Neural crest cell (in vitro differentiated cells): ENCODE data around the gene RPRD2. TPM values are rescaled to one million over a fixed set of nuclear protein-coding genes. Genes with fewer than 3 reads are reported as not detected.

ENCODE experiments used
- DNase-seq: peaks from one replicate; pipeline ENCODE4 v3.0.0; 2021; ENCODE audit warnings: low read depth, mixed read lengths, low spot score
- H3K27ac Mint-ChIP-seq: one replicate; pipeline ENCODE4 v1.8.0; 2021; ENCODE audit warnings: mild to moderate bottlenecking, mixed read lengths; ENCODE audit not compliant: unreplicated experiment
- H3K27me3 Mint-ChIP-seq: 2 replicates; pipeline ENCODE4 v1.8.0; 2021; ENCODE audit warnings: low read depth, mild to moderate bottlenecking, mixed read lengths
- H3K36me3 Mint-ChIP-seq: 2 replicates; pipeline ENCODE4 v1.8.0; 2021; ENCODE audit warnings: low read depth, mild to moderate bottlenecking, mixed read lengths
- H3K4me1 Mint-ChIP-seq: 2 replicates; pipeline ENCODE4 v1.8.0; 2021; ENCODE audit warnings: mixed read lengths
- H3K4me3 Mint-ChIP-seq: one replicate; pipeline ENCODE4 v1.8.0; 2021; ENCODE audit warnings: mild to moderate bottlenecking, mixed read lengths
- H3K9me3 Mint-ChIP-seq: 2 replicates; pipeline ENCODE4 v1.8.0; 2021; ENCODE audit warnings: mixed read lengths
- total RNA-seq: library from RNA; stranded (reverse); gene quantifications from 2 replicates; pipeline ENCODE4 v1.2.1, GENCODE V29; 2021
- TF ChIP-seq, protein P1 (sequence below): fragments of 200-600 bp; sonication (generic); conservative IDR thresholded peaks from 2 replicates; pipeline ENCODE4 v1.5.0; 2021; ENCODE audit warnings: antibody characterized with exemption, mild to moderate bottlenecking

RPRD2 gene
- total RNA-seq, 1 donor from 2014 or later, result 40.8 TPM

DNA sequence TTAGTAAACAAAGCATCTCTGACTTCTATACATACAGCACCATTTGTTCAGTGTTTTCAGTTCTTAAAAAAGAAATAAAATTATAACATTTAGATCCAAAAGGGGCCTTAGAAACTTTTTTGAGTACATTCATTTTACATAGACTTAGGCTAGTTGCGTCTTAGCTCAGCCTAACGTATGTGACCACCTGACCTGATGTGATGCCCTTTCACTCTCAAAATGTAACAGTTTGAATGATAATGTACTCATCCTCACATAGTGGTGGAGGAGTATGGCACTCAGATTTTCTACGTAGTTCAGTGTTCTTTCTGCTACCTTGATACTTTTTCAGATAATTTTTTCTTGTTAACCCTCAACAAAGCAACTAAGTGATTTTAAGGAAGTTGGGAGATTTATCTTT, 43.4 kb downstream of the RPRD2 start:
- H3K4me3 Mint-ChIP-seq, result no peak overlapping the region
- TF ChIP-seq, protein P1, sequence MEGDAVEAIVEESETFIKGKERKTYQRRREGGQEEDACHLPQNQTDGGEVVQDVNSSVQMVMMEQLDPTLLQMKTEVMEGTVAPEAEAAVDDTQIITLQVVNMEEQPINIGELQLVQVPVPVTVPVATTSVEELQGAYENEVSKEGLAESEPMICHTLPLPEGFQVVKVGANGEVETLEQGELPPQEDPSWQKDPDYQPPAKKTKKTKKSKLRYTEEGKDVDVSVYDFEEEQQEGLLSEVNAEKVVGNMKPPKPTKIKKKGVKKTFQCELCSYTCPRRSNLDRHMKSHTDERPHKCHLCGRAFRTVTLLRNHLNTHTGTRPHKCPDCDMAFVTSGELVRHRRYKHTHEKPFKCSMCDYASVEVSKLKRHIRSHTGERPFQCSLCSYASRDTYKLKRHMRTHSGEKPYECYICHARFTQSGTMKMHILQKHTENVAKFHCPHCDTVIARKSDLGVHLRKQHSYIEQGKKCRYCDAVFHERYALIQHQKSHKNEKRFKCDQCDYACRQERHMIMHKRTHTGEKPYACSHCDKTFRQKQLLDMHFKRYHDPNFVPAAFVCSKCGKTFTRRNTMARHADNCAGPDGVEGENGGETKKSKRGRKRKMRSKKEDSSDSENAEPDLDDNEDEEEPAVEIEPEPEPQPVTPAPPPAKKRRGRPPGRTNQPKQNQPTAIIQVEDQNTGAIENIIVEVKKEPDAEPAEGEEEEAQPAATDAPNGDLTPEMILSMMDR, result no peak
- H3K27me3 Mint-ChIP-seq, result no peaks in the 10 kb centered on the region
- DNase-seq, result no peak
- H3K9me3 Mint-ChIP-seq, result no peaks in the 10 kb centered on the region
- peaks cover 27% of the 10 kb centered on the region for H3K4me1 Mint-ChIP-seq
- H3K27ac Mint-ChIP-seq, result no peak overlapping the region
- peaks cover 2% of the 10 kb centered on the region for H3K36me3 Mint-ChIP-seq

DNA sequence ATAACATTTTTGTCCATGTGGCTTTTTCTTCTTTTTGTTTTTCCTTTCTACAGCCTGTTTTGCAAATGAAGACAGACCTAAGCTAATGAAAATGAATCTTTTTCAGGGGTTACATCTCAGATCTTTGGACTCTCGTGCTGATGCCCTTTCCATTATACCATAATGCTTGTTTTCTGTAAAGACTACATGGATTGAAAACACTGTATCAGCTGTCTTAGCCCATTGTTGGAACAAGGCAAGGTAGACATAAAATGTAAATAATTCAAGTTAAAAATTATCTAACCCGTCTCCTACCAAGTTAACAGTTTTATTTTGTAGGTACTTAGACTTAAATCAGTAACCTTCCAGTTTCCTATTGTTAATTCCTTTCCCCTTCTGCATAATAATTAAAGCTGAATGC, 44.9 kb downstream of the RPRD2 start:
- TF ChIP-seq, protein P1, result no peak
- H3K27ac Mint-ChIP-seq, result no peak overlapping the region
- no peak overlapping the region for H3K4me3 Mint-ChIP-seq
- H3K9me3 Mint-ChIP-seq, result no peaks in the 10 kb centered on the region
- no peak for DNase-seq
- no peaks in the 10 kb centered on the region for H3K36me3 Mint-ChIP-seq
- H3K4me1 Mint-ChIP-seq, result peaks cover 22% of the 10 kb centered on the region
- no peaks in the 10 kb centered on the region for H3K27me3 Mint-ChIP-seq

DNA sequence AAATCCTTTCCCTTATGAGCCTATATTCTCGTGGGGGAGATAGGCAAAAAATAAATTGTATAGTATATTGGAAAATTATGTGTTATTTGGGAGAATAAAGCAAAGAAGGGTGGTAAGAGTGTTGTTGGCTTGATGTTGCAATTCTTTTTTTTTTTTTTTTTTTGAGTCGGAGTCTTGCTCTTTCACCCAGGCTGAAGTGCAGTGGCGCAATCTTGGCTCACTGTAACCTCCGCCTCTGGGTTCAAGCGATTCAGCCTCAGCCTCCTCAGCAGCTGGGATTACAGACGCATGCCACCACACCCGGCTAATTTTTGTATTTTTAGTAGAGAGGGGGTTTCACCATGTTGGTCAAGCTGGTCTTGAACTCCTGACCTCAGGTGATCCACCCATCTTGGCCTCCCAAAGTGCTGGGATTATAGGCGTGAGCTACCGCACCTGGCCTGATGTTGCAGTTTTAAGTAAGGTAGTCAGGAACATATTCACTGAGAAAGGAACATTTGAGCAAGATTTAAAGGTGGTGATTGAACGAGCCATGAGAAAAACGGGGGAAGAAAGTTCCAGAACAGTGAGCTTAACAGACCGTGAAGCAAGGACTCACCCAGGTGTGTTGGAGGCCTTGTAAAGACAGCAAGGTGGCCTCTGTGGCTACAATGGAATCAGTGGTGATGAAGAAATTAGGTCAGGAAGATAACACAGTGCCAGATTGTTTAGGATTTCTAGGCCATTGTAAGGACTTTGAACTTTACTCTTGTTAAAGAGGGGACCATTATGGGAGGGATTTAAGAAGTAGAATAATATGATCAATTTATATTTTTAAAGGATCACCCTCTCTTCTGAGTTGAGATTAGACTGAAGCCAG, 45.8 kb downstream of the RPRD2 start:
- no peak for DNase-seq
- H3K27ac Mint-ChIP-seq, result no peak overlapping the region
- no peaks in the 10 kb centered on the region for H3K36me3 Mint-ChIP-seq
- H3K4me3 Mint-ChIP-seq, result no peak overlapping the region
- peaks cover 22% of the 10 kb centered on the region for H3K4me1 Mint-ChIP-seq
- H3K27me3 Mint-ChIP-seq, result no peaks in the 10 kb centered on the region
- TF ChIP-seq, protein P1, result no peak
- no peaks in the 10 kb centered on the region for H3K9me3 Mint-ChIP-seq

DNA sequence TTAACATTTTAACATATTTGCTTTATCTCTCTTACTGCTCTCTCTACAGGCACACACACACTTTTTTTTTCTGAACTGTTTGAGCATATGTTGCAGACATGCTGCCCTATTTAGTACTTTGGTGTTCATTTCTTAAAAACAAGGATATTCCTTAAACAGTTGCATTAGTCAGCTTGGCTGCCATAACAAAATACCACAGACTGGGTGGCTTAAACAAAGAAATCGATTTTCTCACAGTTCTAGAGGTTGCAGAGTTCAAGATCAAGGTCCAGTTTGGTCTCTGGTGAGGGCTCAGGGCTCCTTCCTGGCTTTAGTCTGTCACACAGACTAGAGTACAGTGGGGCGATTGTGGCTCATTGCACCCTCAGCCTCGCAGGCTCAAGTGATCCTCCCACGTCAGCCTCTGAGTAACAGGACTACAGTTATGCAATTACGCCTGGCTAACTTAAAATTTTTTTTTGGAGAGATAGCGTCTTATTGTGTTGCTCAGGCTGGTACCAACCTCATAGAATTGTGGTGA, 46.7 kb downstream of the RPRD2 start:
- Mint-ChIP-seq H3K27ac (no peak overlapping the region), H3K4me1 (peaks cover 20% of the 10 kb centered on the region), H3K36me3 (no peaks in the 10 kb centered on the region), H3K4me3 (no peak overlapping the region), H3K27me3 (no peaks in the 10 kb centered on the region), H3K9me3 (no peaks in the 10 kb centered on the region)
- TF ChIP-seq, protein P1, result no peak
- DNase-seq, result peak; percentile 10

DNA sequence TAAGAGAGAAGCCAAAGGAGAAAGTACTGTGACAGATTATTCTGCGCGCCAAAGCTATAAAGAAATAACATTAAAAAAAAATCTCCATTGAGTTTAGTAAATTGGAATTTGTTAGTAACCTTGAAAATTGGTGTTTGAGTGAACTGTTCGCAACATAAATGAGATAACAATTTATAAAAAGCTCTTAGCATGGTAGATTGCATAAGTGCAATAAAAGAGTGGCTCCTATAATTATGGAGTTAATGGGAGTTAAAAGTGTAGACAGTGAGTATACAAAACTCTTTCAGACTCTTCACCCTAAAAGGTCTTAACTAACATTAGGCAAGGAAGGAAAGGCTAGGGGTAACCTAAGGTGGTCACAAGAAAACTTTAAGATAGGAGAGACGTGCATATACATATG, 50.6 kb downstream of the RPRD2 start:
- H3K9me3 Mint-ChIP-seq, result no peaks in the 10 kb centered on the region
- peaks cover 14% of the 10 kb centered on the region for H3K4me1 Mint-ChIP-seq
- no peaks in the 10 kb centered on the region for H3K27me3 Mint-ChIP-seq
- DNase-seq, result no peak
- peaks cover 2% of the 10 kb centered on the region for H3K36me3 Mint-ChIP-seq
- H3K27ac Mint-ChIP-seq, result no peak overlapping the region
- TF ChIP-seq, protein P1, result no peak
- H3K4me3 Mint-ChIP-seq, result no peak overlapping the region
